GM12891 (cell line): ENCODE data around the gene OR52L1.
"Not testable (repeated sequence)": the region's sequence is repeated elsewhere in the genome, so short reads cannot be mapped to it uniquely, and the experiment has no call there.

Source experiments
- DNase-seq: peaks from one replicate; pipeline ENCODE4 v3.0.0; 2011; ENCODE audit warnings: low spot score; ENCODE audit not compliant: insufficient read length
- FAIRE-seq: peaks from 2 replicates; lab custom pipeline; 2011; peaks lifted over from hg19 to GRCh38; lab: Jason Lieb, UNC
- PAX5 ChIP-seq: IDR thresholded peaks from 2 replicates; pipeline ENCODE4 v1.6.1; 2011; ENCODE audit warnings: low read length, moderate library complexity, mild to moderate bottlenecking; ENCODE audit not compliant: insufficient read depth, severe bottlenecking
- POLR2A ChIP-seq: IDR thresholded peaks from 2 replicates; pipeline ENCODE4 v1.6.1; 2011; ENCODE audit warnings: low read depth, low read length, control low read depth
- POLR2AphosphoS5 ChIP-seq: IDR thresholded peaks from 2 replicates; pipeline ENCODE4 v1.6.1; 2011; ENCODE audit warnings: low read depth, low read length, control low read depth
- POU2F2 ChIP-seq: IDR thresholded peaks from 2 replicates; pipeline ENCODE4 v1.6.1; 2011; ENCODE audit warnings: low read depth, mild to moderate bottlenecking, control low read depth, low read length, moderate library complexity
- SPI1 ChIP-seq: IDR thresholded peaks from 2 replicates; pipeline ENCODE4 v1.6.1; 2011; ENCODE audit warnings: low read depth, low read length, control low read depth
- TAF1 ChIP-seq: IDR thresholded peaks from 2 replicates; pipeline ENCODE4 v1.6.1; 2011; ENCODE audit warnings: low read depth, low read length, control low read depth

Gene OR52L1

GRCh38 chr11:6002202-6002699, 15.5 kb upstream of the OR52L1 start:
- DNase-seq = no peak
- TF ChIP-seq POLR2A (no peak), POLR2AphosphoS5 (no peak), POU2F2 (no peak)
- no peak for FAIRE-seq

GRCh38 chr11:5994791-5995190, 8.0 kb upstream of the OR52L1 start:
- DNase-seq (no peak), FAIRE-seq (no peak)
- TF ChIP-seq PAX5 (no peak), POLR2AphosphoS5 (no peak), POLR2A (no peak), POU2F2 (no peak), TAF1 (no peak)

- no peak for TF ChIP-seq POLR2A
- no peak for TF ChIP-seq TAF1
- TF ChIP-seq POU2F2 = no peak
- TF ChIP-seq PAX5 = no peak
- TF ChIP-seq POLR2AphosphoS5 = no peak
- TF ChIP-seq SPI1 = no peak
- FAIRE-seq (no peak), DNase-seq (peak; percentile 17)
These were observed 5.9 kb upstream of the OR52L1 start for GRCh38 chr11:5992604-5993251.

- no peak for FAIRE-seq
- no peak for DNase-seq
- TF ChIP-seq PAX5 (no peak), POLR2A (no peak), TAF1 (no peak), POU2F2 (no peak), POLR2AphosphoS5 (no peak), SPI1 (no peak)
These were observed 5.4 kb upstream of the OR52L1 start for GRCh38 chr11:5992150-5992549.

GRCh38 chr11:5989203-5989602, 2.4 kb upstream of the OR52L1 start:
- no peak for FAIRE-seq
- no peak for DNase-seq
- TF ChIP-seq POLR2AphosphoS5 (no peak), PAX5 (no peak), SPI1 (no peak), POU2F2 (no peak), POLR2A (no peak), TAF1 (no peak)

GRCh38 chr11:5983443-5983842, 3.3 kb downstream of the OR52L1 start:
- DNase-seq = no peak
- FAIRE-seq = no peak
- TF ChIP-seq POU2F2 = no peak
- TF ChIP-seq PAX5 = no peak
- no peak for TF ChIP-seq POLR2AphosphoS5
- no peak for TF ChIP-seq POLR2A

- FAIRE-seq = no peak
- DNase-seq = no peak
- TF ChIP-seq TAF1 (no peak), PAX5 (no peak), SPI1 (no peak), POLR2A (no peak), POLR2AphosphoS5 (no peak), POU2F2 (no peak)
These were observed 13.3 kb downstream of the OR52L1 start for GRCh38 chr11:5973530-5973929.

- DNase-seq (no peak), FAIRE-seq (no peak)
- TF ChIP-seq TAF1 = no peak
- no peak for TF ChIP-seq PAX5
- TF ChIP-seq POU2F2 = no peak
- no peak for TF ChIP-seq POLR2A
- TF ChIP-seq SPI1 = no peak
- no peak for TF ChIP-seq POLR2AphosphoS5
These were observed 18.4 kb downstream of the OR52L1 start, which contains the start of gene OR56A5 for GRCh38 chr11:5968394-5968793. OR56A5 (minus strand) TSS chr11:5968494; CDS start chr11:5968494, 0 bp downstream.

- no peak for TF ChIP-seq TAF1
- TF ChIP-seq SPI1 = no peak
- TF ChIP-seq POLR2A = no peak
- TF ChIP-seq POU2F2 = no peak
- TF ChIP-seq PAX5 = no peak
- no peak for TF ChIP-seq POLR2AphosphoS5
- FAIRE-seq = no peak
- no peak for DNase-seq
These were observed 19.1 kb downstream of the OR52L1 start for GRCh38 chr11:5967708-5968107.

- FAIRE-seq (no peak), DNase-seq (no peak)
- TF ChIP-seq POLR2AphosphoS5 (no peak), POLR2A (no peak), TAF1 (no peak), PAX5 (no peak), SPI1 (no peak), POU2F2 (no peak)
These were observed 19.8 kb downstream of the OR52L1 start for GRCh38 chr11:5966958-5967357.

GRCh38 chr11:5960704-5961320, 26.0 kb downstream of the OR52L1 start:
- DNase-seq, FAIRE-seq: not testable (repeated sequence)
